GM19328 (cell line): ENCODE measurements around the gene MPV17L2.

ENCODE experiments used
- ATAC-seq: cut with Tn5 transposase; IDR thresholded peaks from one replicate; pipeline ENCODE4 v1.9.1; 2021; ENCODE audit warnings: mild to moderate bottlenecking, moderate library complexity; ENCODE audit not compliant: unreplicated experiment

MPV17L2 gene

GRCh38 chr19:18232540-18233223, 39.7 kb downstream of the MPV17L2 start:
- no peak for ATAC-seq

GRCh38 chr19:18233224-18233825, 40.3 kb downstream of the MPV17L2 start:
- ATAC-seq = no peak

- no peak for ATAC-seq
Measured at GRCh38 chr19:18234194-18234593, 41.2 kb downstream of the MPV17L2 start.

- ATAC-seq = no peak
Measured at GRCh38 chr19:18239303-18239702, 46.3 kb downstream of the MPV17L2 start.

GRCh38 chr19:18245297-18245696, 52.3 kb downstream of the MPV17L2 start:
- no peak for ATAC-seq
